Neural progenitor cell (in vitro differentiated cells): ENCODE measurements around the gene PWP2. TPM values are rescaled to one million over a fixed set of nuclear protein-coding genes. Genes with fewer than 3 reads are reported as not detected.

Experiments
- DNase-seq: peaks from one replicate; pipeline ENCODE4 v3.0.0-alpha.2; 2016; ENCODE audit warnings: low spot score
- H2AFZ ChIP-seq: fragments of 200-600 bp; sonication (generic); replicated peaks from 2 replicates; pipeline ENCODE4 v1.6.1; 2016; ENCODE audit warnings: antibody characterized with exemption
- H3F3A ChIP-seq: fragments of 200-600 bp; sonication (generic); 2 replicates; pipeline ENCODE4 v1.6.1; 2016; ENCODE audit warnings: antibody characterized with exemption, low read depth
- H3K27ac ChIP-seq: fragments of 200-600 bp; sonication (generic); 2 replicates; pipeline ENCODE4 v1.5.1; 2016; ENCODE audit warnings: mild to moderate bottlenecking
- H3K27me3 ChIP-seq: fragments of 200-600 bp; sonication (generic); 2 replicates; pipeline ENCODE4 v1.6.1; 2016; ENCODE audit warnings: mild to moderate bottlenecking, moderate library complexity
- H3K36me3 ChIP-seq: fragments of 200-600 bp; sonication (generic); 2 replicates; pipeline ENCODE4 v1.5.1; 2016
- H3K4me1 ChIP-seq: fragments of 200-600 bp; sonication (generic); 2 replicates; pipeline ENCODE4 v1.6.1; 2016; ENCODE audit warnings: mixed run types
- H3K4me2 ChIP-seq: fragments of 200-600 bp; sonication (generic); 2 replicates; pipeline ENCODE4 v1.6.1; 2016
- H3K4me3 ChIP-seq: fragments of 200-600 bp; sonication (generic); 2 replicates; pipeline ENCODE4 v1.5.1; 2016
- H3K79me2 ChIP-seq: fragments of 200-600 bp; sonication (generic); 2 replicates; pipeline ENCODE4 v1.6.1; 2016; ENCODE audit warnings: low read depth
- H3K9ac ChIP-seq: fragments of 200-600 bp; sonication (generic); 2 replicates; pipeline ENCODE4 v1.6.1; 2016
- H3K9me3 ChIP-seq: fragments of 200-600 bp; sonication (generic); 2 replicates; pipeline ENCODE4 v1.5.1; 2016; ENCODE audit warnings: low read depth
- H4K20me1 ChIP-seq: fragments of 200-600 bp; sonication (generic); 2 replicates; pipeline ENCODE4 v1.6.1; 2016; ENCODE audit warnings: low read depth
- H3K27ac Mint-ChIP-seq: 3 replicates; pipeline ENCODE4 v1.8.0; 2021; ENCODE audit warnings: mixed read lengths
- H3K27me3 Mint-ChIP-seq: 2 replicates; pipeline ENCODE4 v1.8.0; 2022; ENCODE audit warnings: low read depth, mild to moderate bottlenecking, inconsistent platforms, moderate library complexity, mixed read lengths; ENCODE audit not compliant: insufficient read depth
- H3K36me3 Mint-ChIP-seq: 3 replicates; pipeline ENCODE4 v1.8.0; 2021; ENCODE audit warnings: mixed read lengths
- H3K4me1 Mint-ChIP-seq: 3 replicates; pipeline ENCODE4 v1.8.0; 2021; ENCODE audit warnings: mixed read lengths
- H3K4me3 Mint-ChIP-seq: 3 replicates; pipeline ENCODE4 v1.8.0; 2021; ENCODE audit warnings: mild to moderate bottlenecking, moderate library complexity, mixed read lengths
- H3K9me3 Mint-ChIP-seq: 3 replicates; pipeline ENCODE4 v1.8.0; 2020; ENCODE audit warnings: mixed read lengths
- EZH2 ChIP-seq: fragments of 200-600 bp; sonication (generic); IDR thresholded peaks from 2 replicates; pipeline ENCODE4 v1.6.1; 2017; ENCODE audit warnings: antibody characterized with exemption, mild to moderate bottlenecking, moderate library complexity
- EZH2phosphoT487 ChIP-seq: fragments of 200-600 bp; sonication (generic); IDR thresholded peaks from 2 replicates; pipeline ENCODE4 v1.6.1; 2017; ENCODE audit warnings: antibody characterized with exemption
- total RNA-seq: library from RNA; depleted of rRNA; stranded (reverse); fragments of >200 nt; gene quantifications from 2 replicates; pipeline ENCODE4 v1.2.3, GENCODE V29; 2015; ENCODE audit warnings: low replicate concordance
- TF ChIP-seq, protein P1 (sequence below): fragments of 200-600 bp; sonication (generic); IDR thresholded peaks from 2 replicates; pipeline ENCODE4 v1.5.1; 2017; ENCODE audit warnings: antibody characterized with exemption, mild to moderate bottlenecking

PWP2 gene
- total RNA-seq, 1 donor from 2014 or later, result 9.8 TPM

DNA sequence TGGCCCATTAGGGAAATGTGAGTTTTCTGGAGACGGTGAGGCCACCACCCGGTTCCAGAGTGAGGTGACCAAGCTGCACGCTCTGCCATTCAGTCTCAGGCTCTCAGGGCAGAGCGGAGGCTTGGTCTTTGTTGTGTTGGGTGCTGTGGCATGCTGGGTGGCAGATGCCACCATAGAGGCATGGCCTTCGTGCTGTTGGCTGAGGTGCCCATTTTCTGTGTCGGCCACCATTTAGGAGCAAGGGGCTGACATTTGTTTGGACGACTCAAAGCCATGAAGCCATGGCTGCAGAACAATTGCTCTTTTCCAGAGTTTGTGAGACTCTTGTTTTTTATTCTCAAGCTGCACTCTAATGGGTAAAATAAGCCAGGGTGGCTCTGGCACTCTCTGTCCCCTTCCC lies 36.8 kb upstream of the PWP2 start:
- H3K27ac ChIP-seq, result no peak overlapping the region
- H3K9me3 ChIP-seq, result no peaks in the 10 kb centered on the region
- no peak overlapping the region for H2AFZ ChIP-seq
- no peak overlapping the region for H3K4me3 ChIP-seq
- no peak overlapping the region for H3K4me2 ChIP-seq
- Mint-ChIP-seq H3K9me3 (no peaks in the 10 kb centered on the region), H3K4me3 (no peak overlapping the region), H3K4me1 (peaks cover 14% of the 10 kb centered on the region), H3K27ac (no peak overlapping the region), H3K27me3 (peaks cover 3% of the 10 kb centered on the region), H3K36me3 (peaks cover 16% of the 10 kb centered on the region)
- peaks cover 10% of the 10 kb centered on the region for H4K20me1 ChIP-seq
- no peak for DNase-seq
- H3F3A ChIP-seq, result no peaks in the 10 kb centered on the region
- no peaks in the 10 kb centered on the region for H3K27me3 ChIP-seq
- TF ChIP-seq EZH2phosphoT487 (no peak), EZH2 (no peak)
- TF ChIP-seq, protein P1, sequence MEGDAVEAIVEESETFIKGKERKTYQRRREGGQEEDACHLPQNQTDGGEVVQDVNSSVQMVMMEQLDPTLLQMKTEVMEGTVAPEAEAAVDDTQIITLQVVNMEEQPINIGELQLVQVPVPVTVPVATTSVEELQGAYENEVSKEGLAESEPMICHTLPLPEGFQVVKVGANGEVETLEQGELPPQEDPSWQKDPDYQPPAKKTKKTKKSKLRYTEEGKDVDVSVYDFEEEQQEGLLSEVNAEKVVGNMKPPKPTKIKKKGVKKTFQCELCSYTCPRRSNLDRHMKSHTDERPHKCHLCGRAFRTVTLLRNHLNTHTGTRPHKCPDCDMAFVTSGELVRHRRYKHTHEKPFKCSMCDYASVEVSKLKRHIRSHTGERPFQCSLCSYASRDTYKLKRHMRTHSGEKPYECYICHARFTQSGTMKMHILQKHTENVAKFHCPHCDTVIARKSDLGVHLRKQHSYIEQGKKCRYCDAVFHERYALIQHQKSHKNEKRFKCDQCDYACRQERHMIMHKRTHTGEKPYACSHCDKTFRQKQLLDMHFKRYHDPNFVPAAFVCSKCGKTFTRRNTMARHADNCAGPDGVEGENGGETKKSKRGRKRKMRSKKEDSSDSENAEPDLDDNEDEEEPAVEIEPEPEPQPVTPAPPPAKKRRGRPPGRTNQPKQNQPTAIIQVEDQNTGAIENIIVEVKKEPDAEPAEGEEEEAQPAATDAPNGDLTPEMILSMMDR, result no peak
- peaks cover 11% of the 10 kb centered on the region for H3K4me1 ChIP-seq
- no peak overlapping the region for H3K9ac ChIP-seq
- H3K79me2 ChIP-seq, result peaks cover 21% of the 10 kb centered on the region
- no peaks in the 10 kb centered on the region for H3K36me3 ChIP-seq

DNA sequence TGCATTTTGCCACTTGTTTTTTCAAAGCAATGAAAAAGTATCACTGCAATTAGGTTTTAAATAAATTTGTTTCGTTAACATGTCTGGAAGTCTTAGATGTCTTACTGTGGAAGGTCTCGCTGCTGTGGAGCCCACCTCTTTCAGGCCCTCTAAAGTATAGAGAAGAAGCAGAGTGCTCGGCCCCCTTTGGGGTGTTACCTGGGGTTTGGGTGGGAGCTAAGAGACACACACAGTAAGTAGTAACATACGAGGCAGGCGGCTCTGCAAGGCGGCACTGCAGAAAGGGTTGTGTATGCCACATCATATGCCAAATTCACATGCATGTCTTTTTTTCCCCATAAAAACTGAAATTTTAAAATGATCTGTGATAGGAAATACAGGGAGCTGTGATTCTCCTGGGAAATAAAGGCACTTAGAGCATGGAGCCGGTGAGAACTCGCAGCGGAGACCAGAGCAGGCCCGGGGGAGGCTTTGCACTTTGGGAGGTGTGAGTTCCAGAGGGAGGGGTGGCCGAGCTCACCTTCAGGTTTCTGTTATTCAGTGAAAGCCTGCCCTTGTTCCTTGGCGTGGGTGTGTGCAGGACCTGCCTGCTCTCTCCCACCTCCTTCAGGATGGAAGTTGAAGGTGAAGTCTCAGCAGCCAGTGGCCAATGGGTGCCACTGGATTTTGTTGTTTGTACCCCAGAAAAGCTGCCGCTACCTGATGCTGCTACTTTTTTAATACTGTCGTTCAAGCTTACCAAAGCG lies 35.7 kb upstream of the PWP2 start:
- TF ChIP-seq EZH2phosphoT487, result no peak
- no peak for TF ChIP-seq EZH2
- TF ChIP-seq, protein P1, result no peak
- peaks cover 11% of the 10 kb centered on the region for H3K4me1 ChIP-seq
- H3K27ac ChIP-seq, result no peak overlapping the region
- Mint-ChIP-seq H3K9me3 (no peaks in the 10 kb centered on the region), H3K27ac (no peak overlapping the region), H3K4me1 (peaks cover 14% of the 10 kb centered on the region), H3K27me3 (peaks cover 3% of the 10 kb centered on the region), H3K36me3 (peaks cover 16% of the 10 kb centered on the region), H3K4me3 (no peak overlapping the region)
- H3K27me3 ChIP-seq, result no peaks in the 10 kb centered on the region
- no peaks in the 10 kb centered on the region for H3F3A ChIP-seq
- no peak overlapping the region for H3K9ac ChIP-seq
- no peak overlapping the region for H2AFZ ChIP-seq
- H3K36me3 ChIP-seq, result no peaks in the 10 kb centered on the region
- H3K4me3 ChIP-seq, result no peak overlapping the region
- no peak for DNase-seq
- H3K79me2 ChIP-seq, result peaks cover 21% of the 10 kb centered on the region
- H3K4me2 ChIP-seq, result no peak overlapping the region
- peaks cover 10% of the 10 kb centered on the region for H4K20me1 ChIP-seq
- no peaks in the 10 kb centered on the region for H3K9me3 ChIP-seq

DNA sequence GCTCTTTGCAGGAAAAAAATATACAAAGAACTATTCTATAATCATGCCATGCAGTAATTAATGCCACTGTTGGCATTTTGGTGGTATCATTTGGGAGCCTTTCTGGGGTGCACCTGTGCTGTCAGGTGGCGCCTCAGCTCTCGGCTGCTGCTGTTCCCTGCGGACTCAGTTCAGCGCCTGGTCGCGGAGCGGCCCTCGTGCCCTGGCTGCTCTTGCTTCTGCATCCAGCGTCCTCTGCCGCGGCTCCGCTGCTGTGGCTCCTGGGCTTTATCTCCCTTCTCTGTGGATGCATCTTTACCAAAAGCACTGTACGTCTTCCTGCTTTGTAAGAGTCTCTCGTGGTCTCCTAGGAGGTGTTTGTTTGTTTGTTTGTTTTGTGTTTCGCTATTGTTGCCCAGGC lies 35.1 kb upstream of the PWP2 start:
- H3K9ac ChIP-seq, result no peak overlapping the region
- H3K27me3 ChIP-seq, result no peaks in the 10 kb centered on the region
- no peak overlapping the region for H3K4me2 ChIP-seq
- Mint-ChIP-seq H3K36me3 (peaks cover 16% of the 10 kb centered on the region), H3K27me3 (peaks cover 3% of the 10 kb centered on the region), H3K4me3 (no peak overlapping the region), H3K9me3 (no peaks in the 10 kb centered on the region), H3K4me1 (peaks cover 10% of the 10 kb centered on the region), H3K27ac (no peak overlapping the region)
- peaks cover 20% of the 10 kb centered on the region for H3K79me2 ChIP-seq
- no peaks in the 10 kb centered on the region for H3K9me3 ChIP-seq
- peaks cover 6% of the 10 kb centered on the region for H4K20me1 ChIP-seq
- H3K27ac ChIP-seq, result no peak overlapping the region
- no peaks in the 10 kb centered on the region for H3F3A ChIP-seq
- H3K4me3 ChIP-seq, result no peak overlapping the region
- H3K4me1 ChIP-seq, result peaks cover 11% of the 10 kb centered on the region
- TF ChIP-seq EZH2phosphoT487 (no peak), EZH2 (no peak)
- TF ChIP-seq, protein P1, result no peak
- no peak for DNase-seq
- no peak overlapping the region for H2AFZ ChIP-seq
- no peaks in the 10 kb centered on the region for H3K36me3 ChIP-seq
